Adipocyte (in vitro differentiated cells): Measurements from ENCODE around the gene RGS19.

Experiments used
- DNase-seq: peaks from one replicate; pipeline ENCODE4 v3.0.0-alpha.2; 2015; ENCODE audit warnings: low read depth
- H3K27me3 ChIP-seq: replicated peaks from 2 replicates; pipeline ENCODE4 v1.7.0; 2013; ENCODE audit warnings: mild to moderate bottlenecking, low read length, moderate library complexity; ENCODE audit not compliant: control insufficient read depth, insufficient read depth
- H3K36me3 ChIP-seq: 2 replicates; pipeline ENCODE4 v1.7.0; 2013; ENCODE audit warnings: low read length, mild to moderate bottlenecking, moderate library complexity; ENCODE audit not compliant: control insufficient read depth, insufficient read depth, severe bottlenecking
- H3K4me1 ChIP-seq: 2 replicates; pipeline ENCODE4 v1.7.0; 2013; ENCODE audit warnings: mild to moderate bottlenecking, low read length, moderate library complexity; ENCODE audit not compliant: control insufficient read depth, insufficient read depth
- H3K4me3 ChIP-seq: 2 replicates; pipeline ENCODE4 v1.7.0; 2013; ENCODE audit warnings: mild to moderate bottlenecking, low read length, moderate library complexity
- H3K9ac ChIP-seq: 2 replicates; pipeline ENCODE4 v1.7.0; 2013; ENCODE audit warnings: mild to moderate bottlenecking, low read length, moderate library complexity
- H3K9me3 ChIP-seq: 2 replicates; pipeline ENCODE4 v1.7.0; 2013; ENCODE audit warnings: mild to moderate bottlenecking, low read length, moderate library complexity; ENCODE audit not compliant: control insufficient read depth

Gene RGS19

GRCh38 chr20:64114356-64114971 is 35.1 kb upstream of the RGS19 start:
- Histone ChIP-seq H3K36me3 (no peaks in the 10 kb centered on the region), H3K9me3 (no peaks in the 10 kb centered on the region), H3K4me3 (no peak overlapping the region), H3K4me1 (no peaks in the 10 kb centered on the region), H3K9ac (no peak overlapping the region), H3K27me3 (peaks cover 35% of the 10 kb centered on the region)
- no peak for DNase-seq

- H3K36me3 ChIP-seq: no peaks in the 10 kb centered on the region
- no peak overlapping the region for H3K9ac ChIP-seq
- peaks cover 36% of the 10 kb centered on the region for H3K27me3 ChIP-seq
- H3K9me3 ChIP-seq: no peaks in the 10 kb centered on the region
- DNase-seq: no peak
- no peak overlapping the region for H3K4me3 ChIP-seq
- H3K4me1 ChIP-seq: no peaks in the 10 kb centered on the region
Observed at GRCh38 chr20:64113796-64114355, 34.6 kb upstream of the RGS19 start.

- no peaks in the 10 kb centered on the region for H3K36me3 ChIP-seq
- no peak overlapping the region for H3K9ac ChIP-seq
- no peaks in the 10 kb centered on the region for H3K9me3 ChIP-seq
- DNase-seq: no peak
- peaks cover 40% of the 10 kb centered on the region for H3K27me3 ChIP-seq
- H3K4me1 ChIP-seq: no peaks in the 10 kb centered on the region
- no peak overlapping the region for H3K4me3 ChIP-seq
Observed at GRCh38 chr20:64113444-64113775, 34.1 kb upstream of the RGS19 start.

- no peak overlapping the region for H3K9ac ChIP-seq
- no peaks in the 10 kb centered on the region for H3K36me3 ChIP-seq
- no peaks in the 10 kb centered on the region for H3K9me3 ChIP-seq
- H3K4me1 ChIP-seq: no peaks in the 10 kb centered on the region
- no peak overlapping the region for H3K4me3 ChIP-seq
- H3K27me3 ChIP-seq: peaks cover 45% of the 10 kb centered on the region
- DNase-seq: no peak
Observed at GRCh38 chr20:64112691-64113443, 33.5 kb upstream of the RGS19 start.

GRCh38 chr20:64111841-64112641 is 32.7 kb upstream of the RGS19 start:
- no peak for DNase-seq
- Histone ChIP-seq H3K9me3 (no peaks in the 10 kb centered on the region), H3K9ac (no peak overlapping the region), H3K27me3 (peaks cover 53% of the 10 kb centered on the region), H3K4me1 (no peaks in the 10 kb centered on the region), H3K36me3 (no peaks in the 10 kb centered on the region), H3K4me3 (no peak overlapping the region)

- peaks cover 50% of the 10 kb centered on the region for H3K27me3 ChIP-seq
- no peaks in the 10 kb centered on the region for H3K36me3 ChIP-seq
- DNase-seq: no peak
- H3K4me1 ChIP-seq: no peaks in the 10 kb centered on the region
- H3K4me3 ChIP-seq: no peak overlapping the region
- H3K9me3 ChIP-seq: no peaks in the 10 kb centered on the region
- H3K9ac ChIP-seq: no peak overlapping the region
Observed at GRCh38 chr20:64110411-64111068, 31.2 kb upstream of the RGS19 start.

- DNase-seq: no peak
- Histone ChIP-seq H3K4me3 (no peak overlapping the region), H3K36me3 (no peaks in the 10 kb centered on the region), H3K9me3 (no peaks in the 10 kb centered on the region), H3K4me1 (no peaks in the 10 kb centered on the region), H3K27me3 (peaks cover 46% of the 10 kb centered on the region), H3K9ac (no peak overlapping the region)
Observed at GRCh38 chr20:64109831-64110391, 30.6 kb upstream of the RGS19 start.

GRCh38 chr20:64108731-64109681 is 29.7 kb upstream of the RGS19 start:
- no peaks in the 10 kb centered on the region for H3K4me1 ChIP-seq
- no peak for DNase-seq
- H3K27me3 ChIP-seq: peaks cover 43% of the 10 kb centered on the region
- H3K9ac ChIP-seq: no peak overlapping the region
- no peak overlapping the region for H3K4me3 ChIP-seq
- H3K9me3 ChIP-seq: no peaks in the 10 kb centered on the region
- no peaks in the 10 kb centered on the region for H3K36me3 ChIP-seq

GRCh38 chr20:64107736-64108457 is 28.6 kb upstream of the RGS19 start:
- Histone ChIP-seq H3K4me1 (no peaks in the 10 kb centered on the region), H3K9me3 (no peaks in the 10 kb centered on the region), H3K27me3 (peaks cover 53% of the 10 kb centered on the region), H3K36me3 (no peaks in the 10 kb centered on the region), H3K4me3 (no peak overlapping the region), H3K9ac (no peak overlapping the region)
- no peak for DNase-seq
